ENCODE data around the gene RAD51B. TPM values are rescaled to one million over a fixed set of nuclear protein-coding genes. Genes with fewer than 3 reads are reported as not detected.

The RAD51B gene
- total RNA-seq, 1 experiment from 2014 or later, result 10.8 TPM

DNA sequence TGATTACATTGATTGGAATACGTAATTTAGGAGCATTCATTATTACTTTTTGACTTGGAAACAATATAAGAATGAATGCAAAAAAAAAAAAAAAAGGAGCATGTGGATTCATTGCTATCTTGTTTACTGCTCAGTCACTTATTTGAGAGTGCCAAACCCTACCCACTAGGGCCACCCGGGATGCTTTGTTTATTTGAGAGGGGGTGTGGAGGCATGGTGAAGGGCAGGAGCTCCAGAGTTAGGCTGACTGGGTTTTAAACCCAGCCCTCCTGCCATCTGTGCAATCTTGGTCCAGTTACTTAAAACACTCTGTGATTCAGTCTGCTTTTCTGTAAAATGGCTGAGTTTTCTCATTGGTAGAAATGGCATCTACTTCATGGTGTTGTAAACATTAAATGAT is 195.2 kb downstream of the RAD51B start:
- H3K27ac ChIP-seq (ENCODE audit: low read length), result no peak overlapping the region
- no peak overlapping the region for H3K4me2 ChIP-seq (ENCODE audit: low read length)
- DNase-seq, result no peak

GRCh38 chr14:68015356-68016254 is 196.0 kb downstream of the RAD51B start:
- DNase-seq (peak; percentile 60), ATAC-seq (peak; percentile 85)
- no peaks in the 10 kb centered on the region for H3K36me3 ChIP-seq (ENCODE audit: low read depth, low read length)
- peaks cover 35% of the 10 kb centered on the region for H3K4me1 ChIP-seq (ENCODE audit: insufficient read depth, low read length)
- no peaks in the 10 kb centered on the region for H3K9me2 ChIP-seq (replicated peaks; ENCODE audit: low read length)
- no peaks in the 10 kb centered on the region for H3K9me3 ChIP-seq (ENCODE audit: low read length)
- no peaks in the 10 kb centered on the region for H3K79me2 ChIP-seq (ENCODE audit: low read length)
- intact Hi-C loops (cut with micrococcal nuclease), result loop anchor here (1.0 to 5.0 kb wide), 5 partner anchors 15 to 127 kb away; no protein-coding TSS in a partner anchor
- no peaks in the 10 kb centered on the region for H4K20me1 ChIP-seq (ENCODE audit: low read length)
- no peaks in the 10 kb centered on the region for H3K27me3 ChIP-seq (ENCODE audit: low read length)
- no peaks in the 10 kb centered on the region for H3F3A ChIP-seq (ENCODE audit: low read length, unreplicated experiment)
- ChIA-PET POLR2A (ENCODE audit: unreplicated experiment) (no interaction called here), CTCF (interaction anchor here (1.0 kb wide), 1 partner anchor 71 kb away, joined by 7 read pairs; no protein-coding TSS in a partner anchor)
- no peak overlapping the region for H3K27ac ChIP-seq (ENCODE audit: low read length)
- H2AFZ ChIP-seq (ENCODE audit: low read length), result peak overlapping the region; percentile 36; the same call in 1 of the 2 replicates
- peak overlapping the region; percentile 37 for H3K4me2 ChIP-seq (ENCODE audit: low read length)
- H3K4me3 ChIP-seq (ENCODE audit: low read length), result no peak overlapping the region
- BruUV-seq (replicated peaks), result no TSS peak
- no peak overlapping the region for H3K9ac ChIP-seq (ENCODE audit: low read length)
- TF ChIP-seq EZH2 (IDR thresholded peaks at IDR 0.05; ENCODE audit: low read length, unreplicated experiment), result no peak
- TF ChIP-seq EZH2phosphoT487 (IDR thresholded peaks at IDR 0.05; ENCODE audit: borderline replicate concordance, low read length), result no peak
- TF ChIP-seq, protein P1, sequence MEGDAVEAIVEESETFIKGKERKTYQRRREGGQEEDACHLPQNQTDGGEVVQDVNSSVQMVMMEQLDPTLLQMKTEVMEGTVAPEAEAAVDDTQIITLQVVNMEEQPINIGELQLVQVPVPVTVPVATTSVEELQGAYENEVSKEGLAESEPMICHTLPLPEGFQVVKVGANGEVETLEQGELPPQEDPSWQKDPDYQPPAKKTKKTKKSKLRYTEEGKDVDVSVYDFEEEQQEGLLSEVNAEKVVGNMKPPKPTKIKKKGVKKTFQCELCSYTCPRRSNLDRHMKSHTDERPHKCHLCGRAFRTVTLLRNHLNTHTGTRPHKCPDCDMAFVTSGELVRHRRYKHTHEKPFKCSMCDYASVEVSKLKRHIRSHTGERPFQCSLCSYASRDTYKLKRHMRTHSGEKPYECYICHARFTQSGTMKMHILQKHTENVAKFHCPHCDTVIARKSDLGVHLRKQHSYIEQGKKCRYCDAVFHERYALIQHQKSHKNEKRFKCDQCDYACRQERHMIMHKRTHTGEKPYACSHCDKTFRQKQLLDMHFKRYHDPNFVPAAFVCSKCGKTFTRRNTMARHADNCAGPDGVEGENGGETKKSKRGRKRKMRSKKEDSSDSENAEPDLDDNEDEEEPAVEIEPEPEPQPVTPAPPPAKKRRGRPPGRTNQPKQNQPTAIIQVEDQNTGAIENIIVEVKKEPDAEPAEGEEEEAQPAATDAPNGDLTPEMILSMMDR (conservative IDR thresholded peaks at IDR 0.05; ENCODE audit: low read depth, low read length), result no peak

More for the DNA sequence above, 195.2 kb downstream of the RAD51B start:
- Histone ChIP-seq H3K79me2 (ENCODE audit: low read length) (no peaks in the 10 kb centered on the region), H3F3A (ENCODE audit: low read length, unreplicated experiment) (no peaks in the 10 kb centered on the region), H3K9me3 (ENCODE audit: low read length) (no peaks in the 10 kb centered on the region), H3K36me3 (ENCODE audit: low read depth, low read length) (no peaks in the 10 kb centered on the region), H3K9ac (ENCODE audit: low read length) (no peak overlapping the region), H4K20me1 (ENCODE audit: low read length) (no peaks in the 10 kb centered on the region), H3K27me3 (ENCODE audit: low read length) (no peaks in the 10 kb centered on the region), H2AFZ (ENCODE audit: low read length) (no peak overlapping the region), H3K4me3 (ENCODE audit: low read length) (no peak overlapping the region), H3K4me1 (ENCODE audit: insufficient read depth, low read length) (peaks cover 35% of the 10 kb centered on the region), H3K9me2 (replicated peaks; ENCODE audit: low read length) (no peaks in the 10 kb centered on the region)
- ATAC-seq, result no peak
- TF ChIP-seq EZH2 (IDR thresholded peaks at IDR 0.05; ENCODE audit: low read length, unreplicated experiment) (no peak), EZH2phosphoT487 (IDR thresholded peaks at IDR 0.05; ENCODE audit: borderline replicate concordance, low read length) (no peak)
- TF ChIP-seq, protein P1 (conservative IDR thresholded peaks at IDR 0.05; ENCODE audit: low read depth, low read length), result no peak
- no TSS peak for BruUV-seq (replicated peaks)
- intact Hi-C loops (cut with micrococcal nuclease), result loop anchor here (5.0 kb wide), 3 partner anchors 52 to 128 kb away; no protein-coding TSS in a partner anchor
- ChIA-PET CTCF (interaction anchor here (1.0 kb wide), 1 partner anchor 71 kb away, joined by 7 read pairs; no protein-coding TSS in a partner anchor), POLR2A (ENCODE audit: unreplicated experiment) (no interaction called here)

Measured in PC-3 (cell line).